GM19438 (cell line): ENCODE results near the gene PRAC2.

Experiments
- ATAC-seq: cut with Tn5 transposase; IDR thresholded peaks from one replicate; pipeline ENCODE4 v1.9.1; 2021; ENCODE audit warnings: low read depth; ENCODE audit not compliant: unreplicated experiment

The PRAC2 gene

GRCh38 chr17:48752399-48753288 is 29.7 kb downstream of the PRAC2 start:
- ATAC-seq = no peak

- ATAC-seq = no peak
These were observed 31.0 kb downstream of the PRAC2 start for GRCh38 chr17:48753794-48754499.

- ATAC-seq = no peak
These were observed 31.7 kb downstream of the PRAC2 start for GRCh38 chr17:48754500-48755261.

- no peak for ATAC-seq
These were observed 32.4 kb downstream of the PRAC2 start for GRCh38 chr17:48755356-48755755.

GRCh38 chr17:48756830-48757251 is 33.9 kb downstream of the PRAC2 start:
- no peak for ATAC-seq

GRCh38 chr17:48757524-48757961 is 34.6 kb downstream of the PRAC2 start:
- no peak for ATAC-seq

GRCh38 chr17:48759288-48759687 is 36.3 kb downstream of the PRAC2 start:
- no peak for ATAC-seq

GRCh38 chr17:48760411-48760810 is 37.4 kb downstream of the PRAC2 start:
- ATAC-seq = no peak

- ATAC-seq = no peak
These were observed 38.1 kb downstream of the PRAC2 start for GRCh38 chr17:48761114-48761513.

GRCh38 chr17:48767263-48767774 is 44.3 kb downstream of the PRAC2 start:
- ATAC-seq = no peak

GRCh38 chr17:48769009-48769675 is 46.2 kb downstream of the PRAC2 start:
- no peak for ATAC-seq

- no peak for ATAC-seq
These were observed 48.0 kb downstream of the PRAC2 start for GRCh38 chr17:48770954-48771353.

GRCh38 chr17:48773245-48773644 is 50.3 kb downstream of the PRAC2 start:
- ATAC-seq = no peak
